Measurements from ENCODE around the gene PTRH1.

DNA sequence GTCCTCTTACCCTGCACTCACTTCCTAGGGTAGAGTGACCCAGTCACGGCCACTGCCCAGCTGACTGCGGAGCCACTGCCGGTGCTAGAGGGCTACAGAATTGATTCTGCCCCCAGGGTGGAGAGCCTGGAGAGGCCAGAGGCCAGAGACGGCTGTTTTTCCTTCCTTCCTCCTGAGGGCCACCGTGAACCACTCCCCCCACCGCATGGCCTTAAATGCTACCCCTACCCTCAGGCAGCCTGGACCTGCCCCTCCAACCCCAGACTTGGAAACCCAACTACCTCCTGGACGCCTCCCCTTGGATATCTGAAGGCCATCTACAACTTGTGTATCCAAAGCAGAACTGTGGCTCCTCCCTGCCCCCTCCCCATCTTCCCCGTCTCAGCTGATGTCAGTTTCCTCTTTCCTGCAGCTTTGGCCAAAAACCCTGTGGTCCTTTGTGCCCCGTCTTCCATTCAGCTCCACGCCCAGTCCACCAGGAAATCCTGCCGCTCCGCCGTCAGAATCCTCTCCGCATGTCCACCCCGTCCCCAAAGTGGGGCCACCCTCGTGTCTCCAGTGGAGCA lies 46.7 kb upstream of the PTRH1 start:
- TF ChIP-seq, protein P1, sequence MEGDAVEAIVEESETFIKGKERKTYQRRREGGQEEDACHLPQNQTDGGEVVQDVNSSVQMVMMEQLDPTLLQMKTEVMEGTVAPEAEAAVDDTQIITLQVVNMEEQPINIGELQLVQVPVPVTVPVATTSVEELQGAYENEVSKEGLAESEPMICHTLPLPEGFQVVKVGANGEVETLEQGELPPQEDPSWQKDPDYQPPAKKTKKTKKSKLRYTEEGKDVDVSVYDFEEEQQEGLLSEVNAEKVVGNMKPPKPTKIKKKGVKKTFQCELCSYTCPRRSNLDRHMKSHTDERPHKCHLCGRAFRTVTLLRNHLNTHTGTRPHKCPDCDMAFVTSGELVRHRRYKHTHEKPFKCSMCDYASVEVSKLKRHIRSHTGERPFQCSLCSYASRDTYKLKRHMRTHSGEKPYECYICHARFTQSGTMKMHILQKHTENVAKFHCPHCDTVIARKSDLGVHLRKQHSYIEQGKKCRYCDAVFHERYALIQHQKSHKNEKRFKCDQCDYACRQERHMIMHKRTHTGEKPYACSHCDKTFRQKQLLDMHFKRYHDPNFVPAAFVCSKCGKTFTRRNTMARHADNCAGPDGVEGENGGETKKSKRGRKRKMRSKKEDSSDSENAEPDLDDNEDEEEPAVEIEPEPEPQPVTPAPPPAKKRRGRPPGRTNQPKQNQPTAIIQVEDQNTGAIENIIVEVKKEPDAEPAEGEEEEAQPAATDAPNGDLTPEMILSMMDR (IDR thresholded peaks at IDR 0.05) = no peak
- no peak for TF ChIP-seq ZFX (IDR thresholded peaks at IDR 0.05; ENCODE audit: borderline replicate concordance)
